CD4-positive, alpha-beta T cell treated with Interleukin-17A for 1 hour (primary cell): ENCODE measurements around the gene SH2D1B.

Experiments used
- DNase-seq: peaks from one replicate; pipeline ENCODE4 v3.0.0-alpha.2; 2020

SH2D1B gene

DNA sequence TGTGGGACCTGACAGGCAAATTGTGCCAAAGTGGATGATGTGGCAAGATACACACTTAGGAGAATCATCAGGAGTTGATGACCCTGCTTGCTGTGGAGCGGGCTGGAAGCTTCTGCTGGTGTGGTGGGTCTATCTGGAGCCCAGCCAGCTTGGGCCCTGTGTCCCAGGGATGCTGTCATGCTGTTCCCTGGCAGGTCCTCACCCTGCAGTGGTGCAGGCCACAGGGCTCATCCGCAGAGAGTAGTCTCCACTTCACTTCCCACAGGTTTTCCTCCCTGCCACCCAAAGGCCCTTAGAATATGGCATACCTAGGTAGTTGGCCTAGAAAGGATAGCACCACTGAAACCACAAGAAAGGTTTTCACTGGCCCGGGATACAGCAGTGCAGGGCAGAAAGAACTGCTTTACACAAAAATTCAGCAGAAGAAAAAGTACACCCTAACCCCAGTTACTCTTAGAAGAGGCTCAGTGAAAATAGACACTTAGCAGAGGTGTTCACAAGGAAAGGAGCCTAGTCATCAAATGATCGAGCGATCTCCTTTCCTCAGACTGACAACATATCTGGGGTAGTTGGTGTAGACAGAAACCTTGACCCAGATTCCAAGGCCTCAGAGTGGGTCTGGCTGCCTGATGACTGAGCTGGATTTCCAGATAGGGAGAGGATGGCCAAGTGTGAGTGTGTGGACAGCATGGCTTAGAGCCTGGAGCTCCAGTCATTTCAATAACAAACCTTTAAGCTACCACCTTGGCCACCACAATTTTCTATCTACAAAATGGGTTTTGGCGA, 31.7 kb downstream of the SH2D1B start:
- no peak for DNase-seq

DNA sequence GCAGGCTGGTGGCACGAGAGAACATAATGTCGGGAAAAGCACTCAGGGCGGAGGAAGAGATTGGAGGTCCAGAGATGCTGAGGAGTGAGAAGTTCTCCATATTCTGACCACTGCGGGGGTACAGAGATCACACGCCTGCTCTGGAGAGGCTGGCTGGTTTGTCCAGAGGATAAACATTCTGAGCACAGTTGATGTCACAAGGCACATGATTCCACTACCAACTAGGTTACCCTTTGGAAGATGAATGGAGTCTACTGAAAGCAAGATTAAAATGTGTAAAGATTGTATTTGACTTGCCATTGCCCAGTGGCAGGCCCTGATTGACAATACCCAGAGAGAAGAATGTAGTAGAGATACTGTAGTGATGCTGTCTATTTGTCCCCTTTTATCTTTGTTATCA, 35.2 kb downstream of the SH2D1B start, which contains the start of gene SPATA46:
Gene SPATA46, minus strand, starts transcription at position 164 of the 400 bp plus-strand sequence. Its CDS starts 64 bp downstream, at position 100.
- no peak for DNase-seq

DNA sequence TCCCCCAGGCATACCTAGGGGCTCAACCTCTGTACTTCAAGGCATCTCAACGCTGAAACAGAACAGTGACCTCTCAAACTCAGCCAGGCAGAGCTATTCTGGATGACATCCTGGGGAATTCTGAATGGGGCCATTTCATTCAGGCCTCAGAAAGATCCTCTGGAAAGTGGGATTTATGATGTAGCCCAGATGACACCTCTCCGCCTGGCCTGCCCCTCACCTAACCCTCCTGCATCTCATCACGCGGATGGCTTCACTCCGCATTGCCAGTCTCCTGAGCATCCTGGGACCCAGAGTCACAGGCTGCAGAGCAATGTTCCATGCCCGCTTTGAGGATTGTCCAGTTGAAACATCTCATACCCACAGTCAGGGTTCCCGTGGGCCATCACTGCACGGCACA, 36.5 kb downstream of the SH2D1B start:
- no peak for DNase-seq

DNA sequence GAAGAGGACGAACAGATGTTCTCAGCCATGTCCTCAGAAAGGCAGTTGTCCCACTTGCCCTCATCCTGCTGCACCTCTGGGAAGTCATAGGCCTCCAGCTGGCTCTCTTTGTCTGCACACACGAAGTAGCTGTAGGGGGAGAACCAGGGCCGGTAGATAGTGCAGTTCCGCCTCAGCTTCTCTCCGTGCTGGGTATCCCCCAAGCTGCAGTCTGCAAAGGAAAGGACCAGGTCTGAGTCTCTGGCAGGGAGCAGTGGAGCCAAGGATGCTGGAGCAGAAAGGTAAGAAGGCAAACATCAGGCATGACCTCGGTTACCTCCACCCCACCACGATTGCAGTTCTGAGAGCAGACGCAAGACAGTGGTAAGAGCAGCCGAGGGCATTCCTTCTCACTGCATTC, 37.5 kb downstream of the SH2D1B start:
- no peak for DNase-seq

DNA sequence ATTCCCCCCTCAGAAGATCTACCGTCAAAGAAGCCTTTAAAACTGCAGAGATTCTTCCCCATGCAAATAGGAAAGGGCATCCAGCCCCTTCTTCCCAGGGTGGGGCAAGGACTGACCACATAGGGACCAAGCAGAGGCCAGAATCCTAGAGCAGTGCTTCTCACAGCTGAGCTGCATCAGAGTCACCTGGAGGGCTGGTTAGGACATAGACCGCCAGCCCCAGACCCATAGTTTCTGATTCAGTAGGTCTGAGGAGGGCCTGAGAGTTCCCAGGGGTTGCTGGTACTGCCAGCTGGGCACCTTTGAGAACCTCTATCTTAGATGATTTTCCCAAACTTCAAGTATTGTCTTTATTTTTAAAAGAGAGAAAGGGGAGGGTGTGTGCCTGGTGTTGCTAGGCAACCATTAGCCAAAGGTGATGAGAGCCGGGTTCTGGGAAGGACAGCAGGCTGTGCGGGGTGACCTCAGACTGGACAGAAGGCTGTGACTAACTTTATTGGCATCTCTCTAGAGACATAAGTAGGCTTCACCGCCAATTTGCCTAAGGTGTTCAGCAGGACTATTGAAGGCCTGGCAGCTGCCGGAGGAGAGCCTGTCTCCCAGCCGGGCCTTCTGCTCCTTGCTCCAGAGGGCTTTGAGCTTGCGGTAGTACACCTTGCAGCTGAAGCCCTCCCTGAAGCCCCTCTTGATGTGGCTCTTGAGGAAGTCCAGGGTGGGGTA, 38.2 kb downstream of the SH2D1B start:
- DNase-seq: no peak

DNA sequence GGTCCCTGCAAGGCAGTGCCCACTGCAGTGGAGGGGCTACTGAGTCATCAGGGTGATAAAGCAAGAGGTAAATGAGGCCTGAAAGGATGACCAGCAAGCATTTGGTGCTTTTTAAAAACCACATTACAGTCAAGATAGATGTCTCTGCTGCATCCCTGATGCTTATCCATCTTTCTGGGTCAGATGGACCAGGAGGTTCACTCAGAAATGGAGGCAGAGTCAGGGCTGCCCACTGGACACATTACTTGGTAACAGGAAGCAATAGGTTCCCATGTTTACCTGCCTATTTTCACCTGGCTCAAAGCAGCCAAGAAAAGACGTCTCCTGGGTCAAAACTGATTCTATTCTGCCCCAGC, 38.9 kb downstream of the SH2D1B start:
- DNase-seq: no peak

DNA sequence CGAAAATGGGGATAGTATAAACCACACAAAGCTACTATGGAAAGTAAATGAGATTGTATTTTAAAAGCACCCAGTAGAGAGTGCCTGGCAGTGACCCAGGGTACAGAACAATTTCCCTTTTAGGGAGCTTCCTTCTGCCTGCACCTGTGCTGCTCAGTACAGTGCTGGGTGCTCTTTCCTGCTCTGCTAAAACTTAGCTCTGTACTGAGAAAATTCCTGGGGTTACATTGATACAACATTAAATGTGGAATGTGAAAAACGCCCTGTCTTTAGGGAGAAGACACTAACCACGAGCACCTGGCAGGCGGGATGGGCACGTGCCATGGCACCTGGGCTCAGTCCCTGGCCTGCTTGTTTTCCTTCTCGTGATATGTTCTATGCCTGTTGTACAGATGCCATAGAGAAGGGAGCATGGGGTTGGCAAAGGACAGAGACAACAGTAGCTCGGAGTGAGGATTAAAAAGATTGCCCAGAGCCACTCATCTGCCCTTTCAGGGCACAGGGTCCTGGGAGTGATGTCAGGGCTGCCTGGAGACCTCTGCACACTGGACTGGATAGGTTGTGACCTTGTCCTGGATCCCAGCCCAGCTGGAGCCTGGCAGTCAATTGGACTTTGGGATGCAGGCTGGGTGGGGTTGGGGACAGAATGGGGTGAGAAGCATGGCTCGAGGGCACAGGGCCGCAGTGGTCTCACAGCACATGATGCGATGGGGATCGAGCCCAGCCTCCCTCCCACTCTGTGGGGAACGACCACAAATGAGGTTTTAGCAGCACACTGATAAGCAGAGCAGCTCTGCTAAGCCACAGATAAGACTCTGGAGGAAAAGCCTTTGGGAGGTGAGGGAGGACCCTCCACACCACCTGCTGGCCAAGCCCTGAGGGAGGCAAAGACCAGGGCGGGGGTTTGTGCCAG, 39.5 kb downstream of the SH2D1B start:
- DNase-seq: no peak

DNA sequence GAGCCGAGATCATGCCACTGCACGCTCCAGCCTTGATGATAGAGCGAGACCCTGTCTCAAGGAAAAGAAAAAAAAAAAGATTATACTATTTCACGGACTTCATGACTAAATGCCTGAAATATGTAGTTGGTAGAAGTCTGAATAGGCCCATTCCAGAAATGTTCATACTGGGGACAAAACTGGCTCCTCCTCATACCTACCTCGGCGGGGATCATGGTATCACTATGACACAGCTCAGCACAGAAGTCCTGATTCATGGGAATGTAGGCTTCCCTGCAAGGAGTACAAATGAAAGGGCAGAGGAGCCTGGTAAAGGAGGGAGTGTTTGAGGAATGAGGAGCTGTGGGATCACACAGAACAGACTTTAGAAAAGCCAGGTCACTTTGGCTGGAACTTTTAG, 40.3 kb downstream of the SH2D1B start:
- DNase-seq: no peak

DNA sequence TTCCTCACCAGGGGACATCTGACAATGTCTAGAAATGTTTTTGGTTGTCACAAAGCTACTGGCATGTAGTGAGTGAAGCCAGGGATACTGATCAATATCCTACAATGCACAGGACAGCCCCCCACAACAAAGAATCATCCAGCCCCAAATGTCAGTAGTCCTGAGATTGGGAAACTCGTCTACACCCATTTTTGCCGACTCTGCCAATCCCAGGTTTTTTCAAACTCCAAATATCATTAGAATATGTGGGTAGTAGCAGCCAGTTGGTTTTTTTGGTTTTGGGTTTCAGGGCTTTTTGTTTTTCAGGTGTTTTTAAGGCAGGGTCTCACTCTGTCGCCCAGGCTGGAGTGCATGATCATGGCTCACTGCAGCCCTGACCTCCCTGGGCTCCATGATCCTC, 41.2 kb downstream of the SH2D1B start:
- no peak for DNase-seq

DNA sequence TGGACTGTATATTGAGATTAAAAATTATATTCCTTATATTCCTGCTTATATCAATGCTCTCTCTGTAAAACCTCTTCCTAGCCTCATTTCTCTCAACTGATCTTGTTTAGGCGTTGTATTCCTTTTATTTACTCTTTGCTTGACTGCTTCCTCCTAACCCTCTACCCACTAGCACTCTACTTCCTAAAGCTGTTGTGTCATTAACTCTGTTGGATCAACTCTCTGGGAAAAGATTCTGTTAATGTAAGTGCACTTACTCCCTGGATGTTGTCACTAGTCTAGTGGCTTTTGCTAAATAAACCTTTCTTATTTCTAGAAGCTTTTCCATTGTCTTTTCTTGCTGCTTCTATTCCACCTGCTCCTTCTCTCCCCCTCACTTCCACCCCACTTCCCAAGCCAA, 41.8 kb downstream of the SH2D1B start:
- DNase-seq: no peak

DNA sequence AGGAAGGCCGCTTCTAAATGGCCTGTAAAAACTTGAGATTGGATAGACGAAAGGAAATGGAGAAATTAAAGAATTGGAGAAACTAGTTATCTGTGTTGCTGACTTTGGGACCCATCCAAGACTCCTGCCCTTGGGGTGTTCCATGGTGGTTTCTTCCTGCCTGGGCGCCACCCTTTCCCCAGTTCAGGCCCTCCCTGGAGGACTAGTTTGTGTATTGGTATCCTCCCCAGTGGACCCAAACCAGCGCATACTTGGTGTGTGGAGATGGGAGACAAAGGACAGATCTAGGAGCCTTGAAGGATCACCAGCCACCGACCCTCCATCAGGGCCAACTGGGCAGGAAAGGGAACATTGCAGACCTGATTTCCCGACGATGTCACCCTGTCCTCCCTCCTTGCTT, 42.4 kb downstream of the SH2D1B start:
- no peak for DNase-seq

DNA sequence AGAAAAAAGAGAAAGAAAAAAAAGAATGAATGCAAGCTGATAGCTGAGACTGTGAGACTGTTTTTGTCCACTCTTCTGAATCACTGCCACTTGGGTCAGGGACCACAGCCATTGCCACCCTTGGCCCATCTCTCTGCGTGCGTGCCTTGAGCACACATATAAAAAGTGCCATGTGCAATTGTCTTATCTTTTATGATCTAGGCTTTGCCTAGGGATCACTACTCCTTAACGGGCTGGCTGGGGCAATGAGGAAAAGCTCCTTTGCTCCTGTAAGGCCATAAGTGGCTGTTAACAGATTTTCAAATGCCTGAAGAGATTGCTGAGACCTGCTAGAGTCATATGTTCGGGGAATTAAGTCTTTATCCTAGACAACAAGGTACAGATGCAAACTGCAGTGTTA, 43.5 kb downstream of the SH2D1B start:
- DNase-seq: no peak

DNA sequence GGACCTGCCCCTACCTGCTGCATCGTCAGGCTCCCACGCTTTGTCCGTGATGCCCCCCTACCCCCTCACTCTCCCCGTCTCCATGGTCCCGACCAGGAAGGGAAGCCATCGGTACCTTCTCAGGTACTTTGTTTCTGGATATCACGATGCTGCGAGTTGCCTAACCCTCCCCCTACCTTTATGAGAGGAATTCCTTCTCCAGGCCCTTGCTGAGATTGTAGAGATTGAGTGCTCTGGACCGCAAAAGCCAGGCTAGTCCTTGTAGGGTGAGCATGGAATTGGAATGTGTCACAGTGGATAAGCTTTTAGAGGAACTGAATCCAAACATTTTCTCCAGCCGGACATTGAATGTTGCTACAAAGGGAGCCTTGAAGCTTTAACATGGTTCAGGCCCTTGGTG, 44.2 kb downstream of the SH2D1B start:
- no peak for DNase-seq

DNA sequence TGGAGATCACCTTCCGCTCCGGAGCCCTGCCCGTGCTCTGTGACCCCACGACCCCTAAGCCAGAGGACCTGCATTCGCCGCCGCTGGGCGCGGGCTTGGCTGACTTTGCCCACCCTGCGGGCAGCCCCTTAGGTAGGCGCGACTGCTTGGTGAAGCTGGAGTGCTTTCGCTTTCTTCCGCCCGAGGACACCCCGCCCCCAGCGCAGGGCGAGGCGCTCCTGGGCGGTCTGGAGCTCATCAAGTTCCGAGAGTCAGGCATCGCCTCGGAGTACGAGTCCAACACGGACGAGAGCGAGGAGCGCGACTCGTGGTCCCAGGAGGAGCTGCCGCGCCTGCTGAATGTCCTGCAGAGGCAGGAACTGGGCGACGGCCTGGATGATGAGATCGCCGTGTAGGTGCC, 44.9 kb downstream of the SH2D1B start:
- DNase-seq: no peak

DNA sequence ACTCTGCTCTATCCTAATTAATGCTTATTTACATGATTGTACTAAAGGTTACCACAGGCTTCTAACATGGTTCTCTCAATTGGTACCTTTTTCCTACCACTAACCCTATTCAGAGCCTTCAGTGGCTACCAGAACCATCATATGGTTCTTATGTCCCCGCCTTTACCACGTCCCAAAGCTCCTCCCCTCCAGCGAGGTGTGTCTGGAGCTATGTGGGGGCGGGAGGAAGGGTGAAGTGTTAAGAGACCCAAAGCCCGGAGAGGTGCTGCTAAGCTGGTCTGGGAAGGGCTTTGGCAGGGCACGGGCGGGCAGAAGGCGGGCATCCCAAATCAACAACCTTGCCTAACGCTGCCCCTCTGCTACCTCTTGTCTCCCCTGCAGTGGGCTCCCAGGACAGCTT, 45.3 kb downstream of the SH2D1B start:
- no peak for DNase-seq

DNA sequence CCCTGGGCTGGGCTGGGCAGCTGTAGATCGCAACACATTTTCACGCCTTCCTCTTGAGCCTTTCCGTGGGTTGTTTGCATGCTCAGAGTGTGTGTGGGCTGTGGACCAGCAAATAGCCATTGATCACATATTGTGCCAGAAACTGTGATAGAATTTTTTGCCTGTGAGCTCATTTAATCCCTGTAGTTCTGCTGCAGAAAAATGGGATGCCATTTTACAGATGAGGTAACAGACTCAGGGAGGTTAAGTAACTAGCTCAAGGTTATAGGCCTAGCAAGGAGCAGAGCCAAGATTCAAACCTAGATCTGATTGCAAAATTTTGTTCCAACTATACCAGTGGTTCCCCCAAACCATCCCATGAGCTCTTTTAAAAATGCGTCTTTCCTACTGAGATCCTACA, 45.8 kb downstream of the SH2D1B start:
- DNase-seq: no peak

DNA sequence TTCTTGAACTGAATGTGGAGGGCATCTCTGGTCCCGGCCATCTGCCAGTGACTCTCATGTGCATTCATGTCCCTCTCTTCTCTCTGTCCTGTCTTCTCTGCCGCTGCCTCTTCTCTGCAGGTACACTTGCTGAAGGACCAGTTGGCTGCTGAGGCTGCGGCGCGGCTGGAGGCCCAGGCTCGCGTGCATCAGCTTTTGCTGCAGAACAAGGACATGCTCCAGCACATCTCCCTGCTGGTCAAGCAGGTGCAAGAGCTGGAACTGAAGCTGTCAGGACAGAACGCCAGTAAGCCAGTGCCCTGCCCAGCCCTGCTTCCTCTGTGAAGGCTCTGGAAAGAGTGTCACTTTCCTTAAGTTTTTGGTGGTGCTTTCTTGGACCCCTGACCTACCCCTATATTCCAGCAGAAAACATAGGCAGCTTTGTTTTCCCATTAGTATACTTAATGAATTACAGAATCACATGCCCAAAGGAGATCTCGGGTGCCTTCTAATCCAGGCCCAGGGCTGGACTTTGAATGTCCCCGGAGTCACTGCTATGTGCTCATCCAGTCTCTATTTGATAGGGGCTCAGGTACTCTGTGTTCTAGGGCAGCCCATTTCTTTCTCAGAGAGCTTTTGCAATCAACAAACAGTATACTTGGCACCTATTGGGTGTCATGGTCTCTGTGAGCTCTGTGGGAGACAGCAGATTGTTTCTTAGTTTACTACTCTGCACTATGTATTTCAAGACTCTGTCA, 46.5 kb downstream of the SH2D1B start:
- no peak for DNase-seq

DNA sequence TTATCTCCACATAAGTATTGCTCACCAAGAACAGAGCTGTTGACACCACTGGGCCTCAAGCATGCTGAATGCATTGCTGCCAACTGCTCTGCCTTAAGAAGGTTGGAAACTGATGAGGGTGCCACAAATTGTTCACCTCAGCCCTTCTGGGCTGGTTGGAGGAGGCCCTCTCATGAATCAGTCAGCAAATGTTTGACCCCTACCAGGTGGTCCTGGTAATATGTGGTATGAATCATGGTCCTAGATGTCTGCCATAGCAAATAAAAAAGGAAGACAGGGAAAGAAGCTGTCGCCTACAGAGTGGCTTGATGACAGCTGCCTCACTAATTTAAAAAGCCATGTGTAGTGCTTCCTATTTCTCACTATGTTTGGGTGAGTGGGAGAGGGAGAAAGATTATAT, 47.4 kb downstream of the SH2D1B start:
- no peak for DNase-seq

DNA sequence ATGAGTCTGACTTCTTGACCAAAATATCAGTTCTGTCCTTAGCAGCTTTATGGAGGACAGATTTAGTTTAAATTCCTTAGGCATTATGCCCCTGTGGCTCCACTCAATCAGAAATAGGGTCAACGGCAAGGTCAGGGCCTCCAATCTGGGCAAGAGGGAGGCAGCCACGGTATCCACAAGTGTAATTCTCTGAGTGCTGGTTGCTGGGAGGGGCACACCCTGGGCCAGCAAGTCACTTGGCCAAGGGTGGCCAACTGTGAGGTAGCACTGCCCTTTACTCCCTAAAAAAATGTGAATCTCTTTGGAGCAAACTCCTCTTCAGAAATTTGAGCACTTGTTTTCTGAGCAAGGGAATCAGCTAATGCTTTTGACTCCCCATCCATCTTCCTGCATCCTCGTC, 48.1 kb downstream of the SH2D1B start:
- DNase-seq: no peak

DNA sequence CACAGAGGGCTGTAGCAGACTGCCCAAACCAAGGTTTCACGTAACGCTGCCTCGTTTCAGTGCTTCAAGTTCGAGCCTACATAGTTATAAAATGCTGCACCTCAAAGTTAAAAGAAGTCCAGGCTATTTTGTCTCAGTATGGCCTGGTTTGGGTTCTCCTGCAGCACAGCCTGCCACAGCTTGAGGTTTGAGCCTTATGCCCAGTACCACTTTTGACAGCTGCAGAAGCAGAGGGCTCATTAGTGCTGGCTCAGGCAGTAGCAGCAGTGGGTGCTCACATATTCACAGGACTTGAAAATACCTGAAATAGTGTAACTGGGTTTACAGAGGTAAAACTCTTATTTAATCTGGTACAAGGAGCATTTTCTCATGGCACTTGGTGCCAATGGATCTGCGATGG, 50.6 kb downstream of the SH2D1B start:
- no peak for DNase-seq

DNA sequence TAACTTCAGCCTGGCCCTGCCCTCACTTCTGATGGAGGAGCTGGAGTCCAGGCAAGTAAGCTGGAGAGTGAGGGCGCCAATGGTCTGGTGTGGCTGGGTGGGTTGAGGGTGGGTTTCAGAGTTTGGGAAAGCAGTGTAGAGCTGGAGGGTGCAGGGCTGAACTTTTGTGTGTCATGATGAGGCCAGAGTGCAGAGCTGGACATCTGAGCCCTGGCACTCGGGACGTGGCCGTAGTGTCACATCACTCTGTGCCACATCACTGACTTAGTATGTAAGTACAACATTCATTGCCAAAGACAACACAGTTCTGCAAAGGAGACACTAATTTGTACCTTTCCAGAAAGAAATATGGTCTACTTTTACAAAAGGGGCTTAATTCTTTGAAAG, 51.1 kb downstream of the SH2D1B start:
- DNase-seq: no peak

DNA sequence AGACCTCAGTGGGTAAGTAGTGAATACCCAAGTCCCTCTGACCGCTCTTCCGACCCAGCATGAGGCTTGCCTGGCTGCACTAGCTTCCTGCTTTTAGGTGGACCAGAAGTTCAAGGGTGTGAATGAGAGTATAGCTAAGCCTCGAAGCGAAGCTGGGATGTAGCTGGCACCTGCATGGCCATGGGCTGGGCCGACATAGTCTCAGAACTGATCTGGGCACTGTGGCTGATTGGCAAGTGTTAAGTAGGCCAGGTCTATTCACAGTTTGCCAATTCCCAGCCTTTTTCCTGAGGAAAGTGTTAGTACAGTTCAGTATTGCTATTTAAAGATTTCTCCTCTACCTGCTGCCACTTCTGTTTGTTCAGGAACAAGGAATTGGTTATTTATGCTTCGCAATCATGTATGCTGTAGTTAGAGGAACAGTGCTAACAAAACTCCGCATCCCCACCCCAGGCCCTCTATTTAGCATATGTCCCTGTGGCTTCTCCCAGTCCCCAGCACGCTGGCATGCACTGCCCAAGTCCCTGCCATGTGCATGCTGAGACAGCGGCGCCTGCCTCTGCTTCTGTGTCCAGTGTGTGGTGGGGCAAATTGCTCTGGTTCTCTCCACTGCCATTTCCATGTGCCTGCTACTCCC, 51.6 kb downstream of the SH2D1B start:
- DNase-seq: no peak
